HG02588 (cell line): ENCODE results near the gene TNFSF10.

Source experiments
- ATAC-seq: cut with Tn5 transposase; IDR thresholded peaks from one replicate; pipeline ENCODE4 v1.9.1; 2021; ENCODE audit warnings: mild to moderate bottlenecking, moderate library complexity; ENCODE audit not compliant: unreplicated experiment

Gene TNFSF10

GRCh38 chr3:172461530-172462138 lies 61.6 kb downstream of the TNFSF10 start:
- no peak for ATAC-seq

GRCh38 chr3:172456404-172456803 lies 66.8 kb downstream of the TNFSF10 start:
- no peak for ATAC-seq
